ENCODE measurements around the gene HTR2B.

- TF ChIP-seq POLR2AphosphoS5 (IDR thresholded peaks at IDR 0.05; ENCODE audit: low read depth, low read length) (no peak), SIN3A (IDR thresholded peaks at IDR 0.05; ENCODE audit: borderline replicate concordance, insufficient read depth, low read length) (no peak)
Measured at GRCh38 chr2:231134910-231135655, 10.2 kb upstream of the HTR2B start.

Data from PFSK-1 (cell line).